Measurements from ENCODE around the gene LPAR3. TPM values are rescaled to one million over a fixed set of nuclear protein-coding genes. Genes with fewer than 3 reads are reported as not detected.

Gene LPAR3
- polyA plus RNA-seq, 1 of the 3 experiments (the other 2 are of a cell fraction): 0.08 TPM

DNA sequence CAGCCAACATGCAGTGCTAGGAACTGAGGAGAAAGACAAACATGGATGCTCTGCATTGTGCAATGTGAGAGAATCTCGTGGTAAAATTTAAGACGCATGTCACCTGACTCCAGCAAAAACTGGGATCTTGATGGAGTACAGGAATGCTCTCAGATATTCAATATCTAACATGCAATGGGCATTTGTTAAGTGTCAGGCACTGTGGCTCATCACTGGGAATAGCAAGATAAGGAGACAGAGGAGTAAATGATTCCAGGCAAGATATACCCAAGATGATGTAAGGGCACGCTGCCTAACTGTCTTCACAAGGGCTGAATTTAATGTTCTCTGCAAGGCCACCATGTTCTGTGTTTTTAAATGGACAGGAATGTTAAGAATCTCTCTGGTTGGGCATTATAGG lies 67.8 kb downstream of the LPAR3 start:
- 51% methylated on average over 3 of the region's 3 CpGs for WGBS (ENCODE audit: low lambda C conversion rate)
- H4K20me1 ChIP-seq (ENCODE audit: insufficient read depth): no peaks in the 10 kb centered on the region
- no peak for DNase-seq
- peaks cover 0 to 5% of the 10 kb centered on the region in 2 experiments; a peak in 2 of 4 replicates for H3K4me1 ChIP-seq (ENCODE audit: control insufficient read depth in 1 of 2, insufficient read depth in 2 of 2, low read depth in 1 of 2, low read length in 1 of 2)
- H3K9me2 ChIP-seq: no peaks in the 10 kb centered on the region
- POLR2A ChIA-PET: no interaction called here
- H2AFZ ChIP-seq (ENCODE audit: low read depth): no peak overlapping the region
- no peak overlapping the region for H3K4me3 ChIP-seq (ENCODE audit: low read depth in 2 of 2, low read length in 1 of 2)
- CTCF ChIA-PET: no interaction called here
- no peak for TF ChIP-seq SMC3 (IDR thresholded peaks at IDR 0.05; ENCODE audit: low read depth, low read length)
- no peak for TF ChIP-seq TCF12 (IDR thresholded peaks at IDR 0.05)
- TF ChIP-seq SIN3A (IDR thresholded peaks at IDR 0.05; ENCODE audit: borderline replicate concordance, low read depth, low read length): no peak
- TF ChIP-seq, protein P1, sequence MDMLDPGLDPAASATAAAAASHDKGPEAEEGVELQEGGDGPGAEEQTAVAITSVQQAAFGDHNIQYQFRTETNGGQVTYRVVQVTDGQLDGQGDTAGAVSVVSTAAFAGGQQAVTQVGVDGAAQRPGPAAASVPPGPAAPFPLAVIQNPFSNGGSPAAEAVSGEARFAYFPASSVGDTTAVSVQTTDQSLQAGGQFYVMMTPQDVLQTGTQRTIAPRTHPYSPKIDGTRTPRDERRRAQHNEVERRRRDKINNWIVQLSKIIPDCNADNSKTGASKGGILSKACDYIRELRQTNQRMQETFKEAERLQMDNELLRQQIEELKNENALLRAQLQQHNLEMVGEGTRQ (IDR thresholded peaks at IDR 0.05; ENCODE audit: borderline replicate concordance, low read depth, low read length): no peak
- no peak for TF ChIP-seq RCOR1 (IDR thresholded peaks at IDR 0.05; ENCODE audit: low read length)
- no peak for TF ChIP-seq FOSL2 (IDR thresholded peaks at IDR 0.05; ENCODE audit: borderline replicate concordance, low read depth)
- TF ChIP-seq MEF2A (IDR thresholded peaks at IDR 0.05; ENCODE audit: borderline replicate concordance, low read depth): no peak
- no peak for TF ChIP-seq REST (IDR thresholded peaks at IDR 0.05; ENCODE audit: low read depth, low read length)
- no peak for TF ChIP-seq EP300 (IDR thresholded peaks at IDR 0.05; ENCODE audit: borderline replicate concordance in 1 of 2, low read depth in 1 of 2, low read length in 1 of 2)
- TF ChIP-seq EZH2phosphoT487 (IDR thresholded peaks at IDR 0.05; ENCODE audit: borderline replicate concordance, low read depth): no peak
- TF ChIP-seq GATA2 (CRISPR knock-in tag; IDR thresholded peaks at IDR 0.05): no peak
- TF ChIP-seq TAF1 (IDR thresholded peaks at IDR 0.05; ENCODE audit: borderline replicate concordance, low read depth, low read length): no peak
- no peak for TF ChIP-seq FOXJ3 (CRISPR knock-in tag; IDR thresholded peaks at IDR 0.05)
- TF ChIP-seq NRF1 (IDR thresholded peaks at IDR 0.05; ENCODE audit: low read depth, low read length): no peak
- H3K4me2 ChIP-seq: no peak overlapping the region
- no peaks in the 10 kb centered on the region for H3F3A ChIP-seq (replicated peaks; ENCODE audit: insufficient read depth)
- H3K9me3 ChIP-seq: no peaks in the 10 kb centered on the region
- H3K36me3 ChIP-seq (replicated peaks in 1 of 2; ENCODE audit: control insufficient read depth in 1 of 2, insufficient read depth in 2 of 2, low read length in 1 of 2): no peaks in the 10 kb centered on the region
- no peak overlapping the region for H3K9ac ChIP-seq
- no peaks in the 10 kb centered on the region; the same call in 1 of the 2 replicates for H3K27me3 ChIP-seq (ENCODE audit: insufficient read depth)
- no peak overlapping the region for H3K27ac ChIP-seq (ENCODE audit: low read depth in 2 of 2, low read length in 1 of 2)
- no peaks in the 10 kb centered on the region for H3K79me2 ChIP-seq (ENCODE audit: insufficient read depth)

All from SK-N-SH (cell line).